GM18867 (cell line): ENCODE data around the gene FGD2.
A peak's percentile ranks its signal among the peaks of the same experiment; 100 is the strongest.

Experiments used
- ATAC-seq: cut with Tn5 transposase; IDR thresholded peaks from one replicate; pipeline ENCODE4 v1.9.1; 2021; ENCODE audit warnings: mild to moderate bottlenecking, moderate library complexity; ENCODE audit not compliant: unreplicated experiment

FGD2 gene

GRCh38 chr6:37017606-37018197, 12.2 kb downstream of the FGD2 start:
- peak; percentile 6 for ATAC-seq

GRCh38 chr6:37018198-37019064, 13.0 kb downstream of the FGD2 start:
- ATAC-seq: peak; percentile 87

GRCh38 chr6:37019065-37019450, 13.6 kb downstream of the FGD2 start:
- ATAC-seq: no peak

- no peak for ATAC-seq
Measured at GRCh38 chr6:37020381-37020780, 14.9 kb downstream of the FGD2 start.

GRCh38 chr6:37020812-37021211, 15.4 kb downstream of the FGD2 start:
- no peak for ATAC-seq

DNA sequence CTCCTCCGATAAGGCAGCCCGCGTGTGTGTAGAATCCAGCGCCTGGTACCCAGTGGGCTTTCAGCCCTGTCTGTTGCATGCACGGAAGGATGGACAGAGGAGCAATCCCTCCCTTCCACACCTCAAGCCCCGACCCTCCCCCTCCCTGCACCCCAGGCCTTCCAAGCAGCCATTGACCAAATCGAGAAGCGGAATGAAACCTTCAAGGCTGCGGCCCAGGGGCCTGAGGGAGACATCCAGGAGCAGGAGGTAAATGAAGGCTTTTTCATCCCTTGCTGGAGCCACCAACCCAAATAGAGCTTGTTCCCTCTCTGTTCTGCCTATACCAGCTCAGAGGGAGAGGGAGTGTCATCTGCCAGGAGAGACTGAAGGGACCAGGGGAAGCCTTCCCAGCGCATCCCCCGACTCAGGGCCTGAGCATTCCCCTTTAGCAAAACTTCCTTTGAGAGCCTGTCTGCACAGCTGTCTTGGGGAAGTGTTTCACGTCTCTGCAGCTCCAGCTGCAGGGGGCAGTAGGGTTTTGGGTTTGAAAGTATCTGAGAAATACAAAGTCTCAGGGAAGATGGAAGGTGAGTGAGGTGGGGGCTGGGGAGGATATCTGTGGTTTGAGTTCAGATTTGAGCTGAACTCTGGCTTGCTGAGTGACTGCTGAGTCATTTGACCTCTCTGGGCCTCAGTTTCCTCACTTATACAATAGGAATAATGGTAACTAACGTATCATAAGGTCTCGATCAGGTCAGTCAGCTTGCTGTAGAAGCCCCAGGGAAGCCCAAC, 16.1 kb downstream of the FGD2 start:
- ATAC-seq: no peak

GRCh38 chr6:37022135-37022863, 16.8 kb downstream of the FGD2 start:
- ATAC-seq: no peak

DNA sequence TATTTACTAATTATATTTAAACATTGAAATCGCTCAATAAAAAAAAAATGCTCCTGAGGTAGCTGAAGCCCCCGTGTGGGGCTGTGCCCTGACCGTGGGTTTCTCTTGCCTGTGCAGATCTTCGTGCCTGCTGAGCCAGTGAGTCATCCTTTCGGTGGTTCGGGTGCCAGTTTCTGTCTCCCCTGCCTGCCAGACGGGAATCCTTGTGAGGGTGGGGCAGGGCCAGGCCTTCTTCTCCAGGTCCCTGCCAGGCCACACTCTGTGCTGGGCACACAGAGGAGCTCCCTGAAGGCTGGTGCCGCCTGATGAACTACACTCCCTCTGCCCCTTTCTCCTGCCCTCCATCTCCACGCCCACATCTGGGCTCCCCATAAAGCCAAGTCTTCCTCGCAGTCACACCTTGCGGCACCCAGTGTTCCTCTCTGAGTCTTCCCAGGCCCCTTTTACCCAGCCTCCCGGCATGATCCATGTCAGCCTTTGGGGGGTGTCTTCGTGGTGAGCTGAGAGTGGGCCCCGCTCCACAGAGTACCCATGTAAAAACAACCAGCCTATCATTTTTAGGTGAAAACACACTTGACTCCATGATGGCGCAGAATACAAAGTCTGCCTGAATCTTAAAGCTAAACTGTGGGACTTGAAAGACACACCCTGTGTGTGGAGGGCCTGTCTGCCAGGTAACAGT, 19.3 kb downstream of the FGD2 start:
- ATAC-seq: no peak

DNA sequence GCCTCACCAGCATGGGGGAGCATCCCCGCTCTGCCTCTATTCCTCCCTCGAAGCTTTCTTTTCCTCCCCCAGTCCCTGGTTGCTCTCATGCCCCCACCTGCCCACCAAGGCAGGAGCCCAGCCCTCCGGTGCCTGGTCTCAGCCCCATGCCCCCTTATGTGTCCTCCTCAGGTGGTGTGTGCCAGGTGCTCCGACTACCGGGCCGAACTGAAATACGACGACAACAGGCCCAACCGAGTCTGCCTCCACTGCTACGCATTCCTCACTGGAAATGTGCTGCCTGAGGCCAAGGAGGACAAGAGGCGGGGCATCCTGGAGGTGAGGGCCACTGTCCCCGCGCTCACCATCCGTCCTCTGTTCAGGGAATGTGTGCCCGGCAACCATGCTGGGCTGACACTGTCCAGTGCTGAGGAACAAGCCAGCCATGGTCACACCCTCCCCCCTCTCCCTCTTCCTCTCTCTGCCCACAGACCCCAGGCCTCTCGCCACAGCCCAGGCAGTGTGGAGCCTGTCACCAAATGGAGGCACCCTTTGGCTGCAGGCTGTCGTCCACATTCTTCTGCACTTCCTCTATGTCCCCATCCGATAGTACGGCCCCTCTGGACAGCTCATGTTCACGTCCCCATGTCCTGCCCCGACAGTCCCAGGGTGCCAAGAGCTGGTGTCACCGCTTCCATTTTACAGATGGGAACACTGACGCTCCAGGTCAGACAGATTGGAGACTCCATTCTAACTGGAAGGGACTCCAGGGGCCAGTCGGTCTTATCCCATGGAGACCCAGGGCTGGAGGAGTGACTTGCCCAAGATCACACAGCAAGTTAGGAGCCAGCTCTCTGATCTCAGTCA, 20.4 kb downstream of the FGD2 start:
- ATAC-seq: no peak

- no peak for ATAC-seq
Measured at GRCh38 chr6:37027036-37027720, 21.7 kb downstream of the FGD2 start.

DNA sequence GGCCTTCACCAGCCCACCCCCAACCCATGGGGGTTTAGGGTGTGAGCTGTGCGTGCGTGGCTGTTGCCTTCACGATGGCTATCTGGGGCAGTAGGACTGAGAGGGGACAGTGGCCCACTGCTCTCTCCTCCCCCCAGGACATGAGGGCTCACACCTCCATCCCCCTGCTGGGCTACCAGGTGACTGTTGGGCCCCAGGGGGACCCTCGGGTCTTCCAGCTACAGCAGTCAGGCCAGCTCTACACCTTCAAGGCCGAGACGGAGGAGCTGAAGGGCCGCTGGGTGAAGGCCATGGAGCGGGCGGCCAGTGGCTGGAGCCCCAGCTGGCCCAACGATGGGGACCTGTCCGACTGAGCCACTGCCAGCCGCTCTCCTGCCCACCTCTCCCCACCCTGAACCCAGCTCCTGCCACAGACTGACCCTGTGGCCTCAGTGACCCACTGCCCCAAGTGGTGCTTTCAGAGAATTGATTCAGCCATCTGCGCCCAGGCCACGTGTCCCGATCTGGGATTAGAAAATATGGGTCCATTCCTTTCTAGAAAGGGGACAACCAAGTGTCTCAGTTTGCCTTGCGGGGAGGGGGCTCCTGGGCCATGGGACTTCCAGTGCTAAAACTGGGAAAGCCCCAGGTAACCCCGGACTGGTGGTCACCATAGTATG, 22.5 kb downstream of the FGD2 start:
- ATAC-seq: no peak

- ATAC-seq: no peak
Measured at GRCh38 chr6:37029249-37029971, 24.0 kb downstream of the FGD2 start.

DNA sequence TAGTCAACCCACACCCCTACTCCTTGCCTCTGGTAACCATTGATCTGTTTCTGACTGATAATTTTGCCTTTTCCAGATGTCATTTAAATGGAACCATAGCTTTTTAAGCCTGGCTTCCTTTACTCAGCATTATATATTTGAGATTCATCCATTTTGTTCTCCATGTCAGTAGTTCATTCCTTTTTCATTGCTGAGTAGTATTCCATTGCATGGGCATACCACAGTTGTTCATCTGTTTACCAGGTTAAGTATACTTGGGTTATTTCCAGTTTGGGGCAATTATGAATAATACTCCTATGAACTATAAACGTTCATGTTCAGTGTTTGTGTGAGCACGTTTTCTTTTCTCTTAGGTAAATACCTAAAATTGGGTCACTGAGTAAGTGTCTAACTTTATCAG, 25.1 kb downstream of the FGD2 start:
- no peak for ATAC-seq

GRCh38 chr6:37032239-37032638, 26.8 kb downstream of the FGD2 start:
- no peak for ATAC-seq

DNA sequence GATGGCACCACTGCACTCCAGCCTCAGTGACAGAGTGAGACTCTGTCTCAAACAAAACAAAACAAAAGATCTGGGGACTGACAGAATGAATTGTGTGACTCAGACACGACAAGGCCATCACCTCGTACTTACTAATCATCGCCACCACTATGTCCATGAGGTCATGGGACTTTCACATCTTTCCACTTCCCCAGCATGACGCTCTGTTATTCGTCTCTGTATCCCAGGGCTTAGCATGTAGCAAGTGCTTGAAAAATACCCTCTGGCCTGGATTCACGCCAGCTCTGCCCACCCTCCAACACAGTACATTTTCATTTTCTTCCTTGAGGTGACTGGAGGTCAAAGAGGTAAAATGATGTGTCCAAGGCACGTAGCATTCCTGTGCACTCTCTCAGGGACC, 27.8 kb downstream of the FGD2 start:
- ATAC-seq: no peak

DNA sequence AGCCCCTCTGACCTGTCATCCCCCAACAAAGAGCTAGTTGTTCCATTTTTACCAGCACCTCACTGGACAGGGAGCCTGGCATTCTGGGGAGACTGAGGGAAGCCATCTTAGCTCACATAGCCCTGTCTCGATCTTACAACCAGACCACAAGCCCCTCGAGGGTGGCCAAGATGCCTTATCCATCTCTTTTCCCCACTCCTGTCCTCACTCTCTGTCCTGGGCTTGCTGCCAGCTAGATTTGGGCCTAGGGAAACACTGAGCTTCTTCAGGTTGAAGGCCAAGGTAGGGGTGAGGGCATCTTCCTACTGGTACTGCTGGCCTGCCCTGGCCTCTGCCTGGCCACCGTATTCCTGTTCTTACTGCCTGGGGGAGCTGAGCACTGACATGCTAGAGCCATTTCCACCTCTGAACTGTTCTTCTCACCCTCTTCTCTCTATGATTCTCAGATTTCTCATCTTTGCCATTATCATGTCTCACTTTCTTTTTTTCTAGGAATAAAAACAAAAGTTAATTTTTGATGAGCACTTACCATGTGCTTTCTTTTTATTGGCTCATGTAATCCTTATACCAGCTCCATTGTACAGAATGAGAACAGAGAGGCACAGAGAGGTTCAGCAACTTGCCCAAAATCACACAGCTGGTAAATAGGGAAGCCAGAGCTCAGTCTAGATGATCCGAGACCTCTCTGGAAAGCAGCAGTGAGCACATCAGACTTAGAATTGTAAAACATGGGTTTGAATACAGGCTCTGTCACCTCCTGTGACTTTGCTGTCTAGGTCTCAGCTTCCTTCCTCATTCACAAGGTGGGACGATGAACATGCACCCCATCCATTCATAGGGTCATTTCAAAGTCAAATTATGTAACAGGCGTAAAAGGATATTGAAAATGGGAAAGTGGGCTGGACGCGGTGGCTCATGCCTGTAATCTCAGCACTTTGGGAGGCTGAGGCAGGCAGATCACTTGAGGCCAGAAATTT, 28.7 kb downstream of the FGD2 start:
- no peak for ATAC-seq

- ATAC-seq: no peak
Measured at GRCh38 chr6:37036146-37036545, 30.7 kb downstream of the FGD2 start.
